22Rv1 (cell line): ENCODE results near the gene C22orf15.

Source experiments
- ZFX ChIP-seq: fragments of 450-650 bp; IDR thresholded peaks from 2 replicates; pipeline ENCODE4 v1.6.1; 2017; ENCODE audit warnings: antibody characterized with exemption, borderline replicate concordance
- TF ChIP-seq, protein P1 (sequence below): fragments of 450-650 bp; IDR thresholded peaks from 2 replicates; pipeline ENCODE4 v1.5.1; 2017; ENCODE audit warnings: mild to moderate bottlenecking

DNA sequence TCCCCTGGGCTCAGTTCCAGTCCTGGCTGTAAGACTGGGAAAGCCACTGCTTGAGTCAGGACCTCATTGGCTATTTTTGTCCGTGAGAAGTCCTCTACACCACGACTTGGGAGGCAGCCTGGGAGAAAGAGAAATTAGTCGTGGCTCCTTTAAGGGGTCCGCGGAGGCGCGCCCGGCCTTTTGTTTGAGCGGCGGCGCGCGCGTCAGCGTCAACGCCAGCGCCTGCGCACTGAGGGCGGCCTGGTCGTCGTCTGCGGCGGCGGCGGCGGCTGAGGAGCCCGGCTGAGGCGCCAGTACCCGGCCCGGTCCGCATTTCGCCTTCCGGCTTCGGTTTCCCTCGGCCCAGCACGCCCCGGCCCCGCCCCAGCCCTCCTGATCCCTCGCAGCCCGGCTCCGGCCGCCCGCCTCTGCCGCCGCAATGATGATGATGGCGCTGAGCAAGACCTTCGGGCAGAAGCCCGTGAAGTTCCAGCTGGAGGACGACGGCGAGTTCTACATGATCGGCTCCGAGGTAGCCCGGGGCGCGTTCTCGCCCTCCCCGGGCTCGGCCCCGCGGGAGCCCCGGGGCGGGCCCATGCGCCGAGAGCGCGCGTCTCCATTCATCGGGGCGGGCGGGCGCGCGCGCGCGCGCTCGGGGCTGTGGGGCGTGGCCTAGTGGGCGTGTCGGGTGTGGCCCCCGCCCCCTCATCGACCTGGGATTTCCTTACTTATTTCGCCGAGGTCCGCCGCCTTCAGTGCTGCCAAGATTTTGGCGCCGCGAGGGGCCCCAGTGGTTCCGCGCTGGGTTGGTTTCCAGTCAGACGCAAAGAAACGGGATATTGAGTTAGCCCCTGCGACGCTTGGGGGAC, 24.2 kb downstream of the C22orf15 start, which contains the start of gene SMARCB1:
- TF ChIP-seq, protein P1, sequence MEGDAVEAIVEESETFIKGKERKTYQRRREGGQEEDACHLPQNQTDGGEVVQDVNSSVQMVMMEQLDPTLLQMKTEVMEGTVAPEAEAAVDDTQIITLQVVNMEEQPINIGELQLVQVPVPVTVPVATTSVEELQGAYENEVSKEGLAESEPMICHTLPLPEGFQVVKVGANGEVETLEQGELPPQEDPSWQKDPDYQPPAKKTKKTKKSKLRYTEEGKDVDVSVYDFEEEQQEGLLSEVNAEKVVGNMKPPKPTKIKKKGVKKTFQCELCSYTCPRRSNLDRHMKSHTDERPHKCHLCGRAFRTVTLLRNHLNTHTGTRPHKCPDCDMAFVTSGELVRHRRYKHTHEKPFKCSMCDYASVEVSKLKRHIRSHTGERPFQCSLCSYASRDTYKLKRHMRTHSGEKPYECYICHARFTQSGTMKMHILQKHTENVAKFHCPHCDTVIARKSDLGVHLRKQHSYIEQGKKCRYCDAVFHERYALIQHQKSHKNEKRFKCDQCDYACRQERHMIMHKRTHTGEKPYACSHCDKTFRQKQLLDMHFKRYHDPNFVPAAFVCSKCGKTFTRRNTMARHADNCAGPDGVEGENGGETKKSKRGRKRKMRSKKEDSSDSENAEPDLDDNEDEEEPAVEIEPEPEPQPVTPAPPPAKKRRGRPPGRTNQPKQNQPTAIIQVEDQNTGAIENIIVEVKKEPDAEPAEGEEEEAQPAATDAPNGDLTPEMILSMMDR = no peak
- TF ChIP-seq ZFX = no peak
